IMR-90 (cell line): Measurements from ENCODE around the gene SAMD10. TPM values are rescaled to one million over a fixed set of nuclear protein-coding genes. Genes with fewer than 3 reads are reported as not detected.

Experiments used
- ATAC-seq: fragments of 200-7000 bp; cut with Tn5 transposase; 2 replicates; pipeline ENCODE4 v1.9.1; 2020; ENCODE audit warnings: low read depth, mild to moderate bottlenecking, moderate library complexity
- BruUV-seq: library from RNA; stranded (reverse); fragments of 400-500 nt; replicated peaks from 2 replicates; lab custom pipeline; 2021; lab: Mats Ljungman, UMichigan
- CTCF ChIA-PET: fragments of 300-600 bp; formaldehyde crosslinking; extraction: SDS; loops from one replicate; lab custom pipeline; 2021; ENCODE audit warnings: antibody characterized with exemption; lab: Yijun Ruan, JAX
- POLR2A ChIA-PET: fragments of 300-600 bp; sonication (Branson Sonifier 250); formaldehyde crosslinking; loops from one replicate; lab custom pipeline; 2022; ENCODE audit warnings: antibody characterized with exemption; ENCODE audit not compliant: unreplicated experiment; lab: Charles Lee
- DNase-seq: peaks from one replicate; pipeline ENCODE4 v3.0.0; 2013
- H2AFZ ChIP-seq: replicated peaks from 2 replicates; pipeline ENCODE3; 2013; ENCODE audit warnings: low read length, mild to moderate bottlenecking; ENCODE audit not compliant: poor library complexity
- H2AK5ac ChIP-seq: 2 replicates; pipeline ENCODE4 v1.6.1; 2013; ENCODE audit warnings: low read depth, low read length, inconsistent platforms
- H2AK9ac ChIP-seq: replicated peaks from 2 replicates; pipeline ENCODE3; 2013; ENCODE audit warnings: mild to moderate bottlenecking, low read depth, low read length, moderate library complexity; ENCODE audit not compliant: poor library complexity
- H2BK120ac ChIP-seq: 2 replicates; pipeline ENCODE4 v1.6.1; 2013; ENCODE audit warnings: low read depth, low read length, inconsistent platforms
- H2BK15ac ChIP-seq: 3 replicates; pipeline ENCODE4 v1.6.1; 2013; ENCODE audit warnings: low read depth, low read length, inconsistent platforms
- H2BK20ac ChIP-seq: 2 replicates; pipeline ENCODE4 v1.6.1; 2013; ENCODE audit warnings: low read depth, mild to moderate bottlenecking, inconsistent platforms, low read length, moderate library complexity
- H2BK5ac ChIP-seq: 2 replicates; pipeline ENCODE4 v1.6.1; 2013; ENCODE audit warnings: mild to moderate bottlenecking, low read depth, low read length, inconsistent platforms; ENCODE audit not compliant: poor library complexity, severe bottlenecking
- H3K14ac ChIP-seq: replicated peaks from 2 replicates; pipeline ENCODE4 v1.6.1; 2013; ENCODE audit warnings: low read depth, low read length, inconsistent platforms
- H3K18ac ChIP-seq: 2 replicates; pipeline ENCODE4 v1.6.1; 2013; ENCODE audit warnings: low read depth, low read length, control low read depth
- H3K23ac ChIP-seq: 2 replicates; pipeline ENCODE4 v1.6.1; 2013; ENCODE audit warnings: low read depth, low read length, inconsistent platforms
- H3K27ac ChIP-seq: 2 replicates; pipeline ENCODE4 v1.5.1; 2013; ENCODE audit warnings: mild to moderate bottlenecking, control low read depth, low read length; ENCODE audit not compliant: insufficient read depth
- H3K27me3 ChIP-seq: 2 replicates; pipeline ENCODE4 v1.6.1; 2013; ENCODE audit warnings: low read length; ENCODE audit not compliant: control insufficient read depth, insufficient read depth
- H3K36me3 ChIP-seq: 2 replicates; pipeline ENCODE4 v1.6.1; 2013; ENCODE audit warnings: low read length, mixed read lengths; ENCODE audit not compliant: control insufficient read depth, insufficient read depth
- H3K4ac ChIP-seq: 2 replicates; pipeline ENCODE4 v1.6.1; 2013; ENCODE audit warnings: low read depth, low read length, inconsistent platforms
- H3K4me1 ChIP-seq: 2 replicates; pipeline ENCODE4 v1.6.1; 2013; ENCODE audit warnings: low read length, mixed read lengths; ENCODE audit not compliant: control insufficient read depth, insufficient read depth
- H3K4me2 ChIP-seq: 2 replicates; pipeline ENCODE4 v1.6.1; 2013; ENCODE audit warnings: low read depth, mild to moderate bottlenecking, control low read depth, low read length, moderate library complexity
- H3K4me3 ChIP-seq: 2 replicates; pipeline ENCODE4 v1.5.1; 2013; ENCODE audit warnings: low read depth, mild to moderate bottlenecking, control low read depth, low read length, moderate library complexity; ENCODE audit not compliant: insufficient read depth
- H3K56ac ChIP-seq: 2 replicates; pipeline ENCODE4 v1.6.1; 2013; ENCODE audit warnings: low read length, inconsistent platforms; ENCODE audit not compliant: insufficient read depth; ENCODE audit errors: extremely low read depth
- H3K79me1 ChIP-seq, 2 experiments: 2 replicates each; pipeline ENCODE4 v1.6.1; 2013; ENCODE audit warnings: low read length in 2 of 2, inconsistent platforms in 1 of 2, low read depth in 1 of 2
- H3K9ac ChIP-seq: 2 replicates; pipeline ENCODE4 v1.6.1; 2013; ENCODE audit warnings: low read depth, low read length, control low read depth
- H3K9me1 ChIP-seq: 2 replicates; pipeline ENCODE4 v1.6.1; 2013; ENCODE audit warnings: low read length, inconsistent platforms; ENCODE audit not compliant: insufficient read depth
- H3K9me3 ChIP-seq: 2 replicates; pipeline ENCODE4 v1.6.1; 2013; ENCODE audit warnings: low read length; ENCODE audit not compliant: control insufficient read depth, insufficient read depth
- H4K20me1 ChIP-seq: 2 replicates; pipeline ENCODE4 v1.6.1; 2013; ENCODE audit warnings: low read length, inconsistent platforms; ENCODE audit not compliant: insufficient read depth
- H4K5ac ChIP-seq: 2 replicates; pipeline ENCODE4 v1.6.1; 2013; ENCODE audit warnings: mild to moderate bottlenecking, low read depth, low read length, control low read depth
- H4K8ac ChIP-seq, 2 experiments: 2 replicates each; pipeline ENCODE4 v1.6.1; 2013; ENCODE audit warnings: low read depth in 2 of 2, low read length in 2 of 2, control low read depth in 1 of 2, inconsistent platforms in 1 of 2
- H4K91ac ChIP-seq: 2 replicates; pipeline ENCODE4 v1.6.1; 2013; ENCODE audit warnings: low read depth, low read length, inconsistent platforms; ENCODE audit not compliant: insufficient read depth
- BHLHE40 ChIP-seq: fragments of 150-350 bp; IDR thresholded peaks from 2 replicates; pipeline ENCODE4 v1.6.1; 2016; ENCODE audit warnings: mild to moderate bottlenecking, low read depth, low read length
- CEBPB ChIP-seq: IDR thresholded peaks from 2 replicates; pipeline ENCODE4 v1.6.1; 2012; ENCODE audit warnings: low read depth, low read length, improper control_type of control experiment
- CHD1 ChIP-seq: IDR thresholded peaks from 2 replicates; pipeline ENCODE4 v1.6.1; 2012; ENCODE audit warnings: low read depth, low read length, improper control_type of control experiment
- MXI1 ChIP-seq: IDR thresholded peaks from 2 replicates; pipeline ENCODE4 v1.6.1; 2012; ENCODE audit warnings: low read depth, mild to moderate bottlenecking, low read length, moderate library complexity, borderline replicate concordance
- RAD21 ChIP-seq: IDR thresholded peaks from 2 replicates; pipeline ENCODE4 v1.6.1; 2012; ENCODE audit warnings: low read length, improper control_type of control experiment
- RCOR1 ChIP-seq: IDR thresholded peaks from 2 replicates; pipeline ENCODE4 v1.6.1; 2012; ENCODE audit warnings: mild to moderate bottlenecking, low read length, improper control_type of control experiment; ENCODE audit not compliant: insufficient replicate concordance
- RFX5 ChIP-seq: IDR thresholded peaks from 2 replicates; pipeline ENCODE4 v1.8.0; 2012; ENCODE audit warnings: low read depth, mild to moderate bottlenecking, low read length, moderate library complexity
- WGBS, 2 experiments: methylation state at CpG; one replicate each; pipeline versions ENCODE4 v1.1.5 to v1.1.7; 2013; ENCODE audit warnings: missing lambda C conversion rate in 2 of 2; ENCODE audit not compliant: insufficient read length in 1 of 2; ENCODE audit errors: extremely low coverage in 2 of 2; 5-methylcytosine and 5-hydroxymethylcytosine counted together
- dilution Hi-C: fragments of 300-500 bp; cut with HindIII; formaldehyde crosslinking; loops from one replicate; pipeline ENCODE4 v1.14.3; 2018; ENCODE audit warnings: low sequenced_read_pairs; ENCODE audit not compliant: unreplicated experiment
- in situ Hi-C: fragments of 300-500 bp; cut with MboI; formaldehyde crosslinking; loops from 3 replicates; pipeline ENCODE4 v1.14.3; 2019; ENCODE audit warnings: low sequenced_read_pairs, inconsistent platforms, mixed read lengths
- intact Hi-C: fragments of 100-400 bp; cut with micrococcal nuclease; formaldehyde crosslinking; loops from 2 replicates; pipeline ENCODE4 v1.10.0; 2022
- polyA plus RNA-seq, 3 experiments: library from polyadenylated mRNA; depleted of rRNA; stranded (reverse); fragments of >200 nt; gene quantifications; 2 replicates each; pipeline ENCODE4 v1.2.3, GENCODE V29; 2012; ENCODE audit warnings: low replicate concordance in 1 of 3
- total RNA-seq: library from RNA; depleted of rRNA; stranded (reverse); fragments of >200 nt; gene quantifications from 2 replicates; pipeline ENCODE4 v1.2.3, GENCODE V29; 2012

The SAMD10 gene
- total and polyA plus RNA-seq, 2 of the 4 experiments (the other 2 are of a cell fraction), result 0.54 to 4.1 TPM

DNA sequence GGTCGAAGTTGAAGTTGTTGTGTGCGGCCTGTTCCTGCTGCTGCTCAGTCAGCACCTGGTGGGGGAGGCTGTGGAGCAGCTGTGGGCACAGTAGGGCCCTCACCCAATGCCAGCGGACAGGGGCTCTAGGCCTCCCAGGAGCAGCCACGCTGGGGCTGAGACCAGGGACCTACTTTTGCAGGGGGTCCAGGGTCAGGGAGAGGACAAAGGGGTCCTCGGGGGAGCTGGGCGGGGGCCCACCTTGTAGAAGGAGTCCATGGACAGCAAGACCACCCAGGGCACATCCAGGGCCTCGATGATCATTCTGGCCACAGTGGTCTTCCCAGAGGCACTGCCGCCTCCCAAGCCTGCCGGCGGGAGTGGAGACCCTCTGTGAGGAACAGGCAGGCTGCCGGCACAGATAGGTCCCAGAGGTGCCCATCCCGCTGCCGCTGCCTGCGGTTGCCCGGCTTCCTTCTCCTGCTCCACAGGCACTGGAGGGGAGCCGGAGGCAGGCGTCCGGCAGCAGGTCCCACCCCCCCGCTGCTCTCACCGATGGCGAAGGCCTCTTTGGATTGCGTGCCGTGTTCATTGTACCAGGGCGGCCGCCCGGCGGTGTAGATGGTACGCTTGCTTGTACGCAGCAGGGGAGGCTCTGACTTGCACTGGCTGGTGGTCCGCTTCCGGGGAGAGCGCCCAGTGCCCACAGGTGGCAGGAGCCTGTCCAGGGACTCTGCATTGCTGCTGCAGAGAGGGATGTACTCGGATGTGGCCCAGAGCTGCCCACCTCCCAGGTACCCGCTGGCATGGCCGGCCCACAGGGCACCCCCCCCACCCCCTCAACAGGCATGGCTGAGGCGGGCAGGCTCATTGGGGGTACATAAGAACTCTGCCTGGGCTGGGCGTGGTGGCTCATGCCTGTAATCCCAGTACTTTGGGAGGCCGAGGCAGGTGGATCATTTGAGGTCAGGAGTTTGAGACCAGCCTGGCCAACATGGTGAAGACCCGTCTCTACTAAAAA is 33.2 kb downstream of the SAMD10 start:
- peaks cover 36% of the 10 kb centered on the region for H3K36me3 ChIP-seq
- BruUV-seq, result no TSS peak
- H3K14ac ChIP-seq, result no peak overlapping the region
- H2BK5ac ChIP-seq, result no peak overlapping the region
- WGBS, 2 experiments, result 93% methylated on average over 26 of the region's 39 CpGs; no CpG with 5 or more reads in 1 of the 2 experiments
- in situ Hi-C loops, result no loop called here
- H3K4ac ChIP-seq, result no peak overlapping the region
- ChIA-PET CTCF (no interaction called here), POLR2A (no interaction called here)
- H2BK20ac ChIP-seq, result no peak overlapping the region
- no peak overlapping the region for H4K91ac ChIP-seq
- no peak overlapping the region for H4K8ac ChIP-seq
- intact Hi-C loops, result no loop called here
- H3K9ac ChIP-seq, result no peak overlapping the region
- H3K4me2 ChIP-seq, result no peak overlapping the region
- H2AK5ac ChIP-seq, result no peak overlapping the region
- H3K4me3 ChIP-seq, result no peak overlapping the region
- H3K9me3 ChIP-seq, result no peaks in the 10 kb centered on the region
- no peak overlapping the region for H2BK120ac ChIP-seq
- peaks cover 22% of the 10 kb centered on the region for H3K9me1 ChIP-seq
- no peaks in the 10 kb centered on the region for H3K27me3 ChIP-seq
- no peak overlapping the region for H3K27ac ChIP-seq
- ATAC-seq (no peak), DNase-seq (no peak)
- H3K56ac ChIP-seq, result no peak overlapping the region
- no peak overlapping the region for H2BK15ac ChIP-seq
- H4K5ac ChIP-seq, result no peak overlapping the region
- H3K18ac ChIP-seq, result no peak overlapping the region
- no peak overlapping the region for H2AFZ ChIP-seq
- H2AK9ac ChIP-seq, result no peak overlapping the region
- no peak overlapping the region for H3K23ac ChIP-seq
- peaks cover 18 to 83% of the 10 kb centered on the region in 2 experiments; a peak in 3 of 4 replicates for H3K79me1 ChIP-seq
- peaks cover 23% of the 10 kb centered on the region for H3K4me1 ChIP-seq
- dilution Hi-C loops, result no loop called here
- TF ChIP-seq RFX5 (no peak), MXI1 (no peak), CEBPB (no peak), RCOR1 (no peak), RAD21 (no peak), BHLHE40 (no peak), CHD1 (no peak)
- H4K20me1 ChIP-seq, result peaks cover 96% of the 10 kb centered on the region
